HEK293 (cell line): Measurements from ENCODE around the gene SCAMP2.

Experiments used
- CTCF ChIP-seq: fragments of 450-650 bp; formaldehyde crosslinking; IDR thresholded peaks from 2 replicates; pipeline ENCODE4 v1.5.1; 2016; ENCODE audit warnings: missing biosample characterization, missing genetic modification characterization
- FEZF1 ChIP-seq: fragments of 450-650 bp; formaldehyde crosslinking; IDR thresholded peaks from 2 replicates; pipeline ENCODE4 v1.5.1; 2016; ENCODE audit warnings: missing biosample characterization, missing genetic modification characterization
- GLIS2 ChIP-seq: fragments of 450-650 bp; formaldehyde crosslinking; IDR thresholded peaks from 2 replicates; pipeline ENCODE4 v1.5.1; 2016; ENCODE audit warnings: missing biosample characterization, missing genetic modification characterization
- HOXA7 ChIP-seq: sonication (generic); formaldehyde crosslinking; IDR thresholded peaks from 2 replicates; pipeline ENCODE4 v1.8.1; 2022; ENCODE audit warnings: missing genetic modification reagents, borderline replicate concordance
- KLF1 ChIP-seq: fragments of 450-650 bp; formaldehyde crosslinking; IDR thresholded peaks from 2 replicates; pipeline ENCODE4 v1.5.1; 2016; ENCODE audit warnings: missing biosample characterization, missing genetic modification characterization
- MZF1 ChIP-seq: fragments of 450-650 bp; formaldehyde crosslinking; IDR thresholded peaks from 2 replicates; pipeline ENCODE4 v1.5.1; 2017; ENCODE audit warnings: missing biosample characterization, missing genetic modification characterization, borderline replicate concordance
- PRDM2 ChIP-seq: fragments of 450-650 bp; formaldehyde crosslinking; IDR thresholded peaks from 2 replicates; pipeline ENCODE4 v1.5.1; 2016; ENCODE audit warnings: missing biosample characterization, missing genetic modification characterization, borderline replicate concordance
- SALL2 ChIP-seq: fragments of 450-650 bp; formaldehyde crosslinking; IDR thresholded peaks from 2 replicates; pipeline ENCODE4 v1.5.0; 2017; ENCODE audit warnings: missing biosample characterization, mild to moderate bottlenecking, missing genetic modification characterization, borderline replicate concordance
- YY1 ChIP-seq: fragments of 450-650 bp; formaldehyde crosslinking; IDR thresholded peaks from 2 replicates; pipeline ENCODE4 v1.5.1; 2018; ENCODE audit warnings: missing biosample characterization, missing genetic modification characterization
- ZFHX2 ChIP-seq: fragments of 450-650 bp; formaldehyde crosslinking; conservative IDR thresholded peaks from 2 replicates; pipeline ENCODE4 v1.5.1; 2016; ENCODE audit warnings: missing biosample characterization, missing genetic modification characterization
- ZNF10 ChIP-seq: fragments of 450-650 bp; formaldehyde crosslinking; IDR thresholded peaks from 2 replicates; pipeline ENCODE4 v1.5.1; 2017; ENCODE audit warnings: missing biosample characterization, missing genetic modification characterization
- ZNF133 ChIP-seq: fragments of 450-650 bp; formaldehyde crosslinking; IDR thresholded peaks from 2 replicates; pipeline ENCODE4 v1.5.1; 2016; ENCODE audit warnings: missing biosample characterization, missing genetic modification characterization
- ZNF2 ChIP-seq: fragments of 450-650 bp; formaldehyde crosslinking; IDR thresholded peaks from 2 replicates; pipeline ENCODE4 v1.5.1; 2016; ENCODE audit warnings: missing biosample characterization, missing genetic modification characterization
- ZNF266 ChIP-seq: fragments of 450-650 bp; formaldehyde crosslinking; IDR thresholded peaks from 2 replicates; pipeline ENCODE4 v1.5.1; 2016; ENCODE audit warnings: missing biosample characterization, missing genetic modification characterization, low read depth
- ZNF274 ChIP-seq, 2 experiments: fragments of 200-500 bp in 1 of 2; fragments of 450-650 bp in 1 of 2; sonication (Bioruptor generic) in 1 of 2; formaldehyde crosslinking in 1 of 2; IDR thresholded peaks; 2 replicates each; pipeline versions ENCODE4 v1.5.1 to v1.6.1; 2014 to 2016; ENCODE audit warnings: borderline replicate concordance in 1 of 2, inconsistent platforms in 1 of 2, low read length in 1 of 2, missing biosample characterization in 1 of 2, missing genetic modification characterization in 1 of 2
- ZNF280C ChIP-seq: fragments of 450-650 bp; formaldehyde crosslinking; IDR thresholded peaks from 2 replicates; pipeline ENCODE4 v1.5.1; 2016; ENCODE audit warnings: missing biosample characterization, missing genetic modification characterization
- ZNF335 ChIP-seq: fragments of 450-650 bp; formaldehyde crosslinking; conservative IDR thresholded peaks from 2 replicates; pipeline ENCODE4 v1.5.1; 2016; ENCODE audit warnings: missing biosample characterization, missing genetic modification characterization
- ZNF510 ChIP-seq: fragments of 450-650 bp; formaldehyde crosslinking; IDR thresholded peaks from 2 replicates; pipeline ENCODE4 v1.5.1; 2018; ENCODE audit warnings: mild to moderate bottlenecking, missing genetic modification characterization, missing biosample characterization; ENCODE audit not compliant: insufficient replicate concordance
- ZNF514 ChIP-seq: fragments of 450-650 bp; formaldehyde crosslinking; IDR thresholded peaks from 2 replicates; pipeline ENCODE4 v1.5.1; 2016; ENCODE audit warnings: missing biosample characterization, missing genetic modification characterization
- ZNF530 ChIP-seq: fragments of 450-650 bp; formaldehyde crosslinking; IDR thresholded peaks from 2 replicates; pipeline ENCODE4 v1.5.1; 2016; ENCODE audit warnings: low read depth, missing biosample characterization, missing genetic modification characterization
- ZNF585B ChIP-seq: fragments of 450-650 bp; formaldehyde crosslinking; IDR thresholded peaks from 2 replicates; pipeline ENCODE4 v1.5.1; 2016; ENCODE audit warnings: missing biosample characterization, missing genetic modification characterization
- ZNF610 ChIP-seq: fragments of 450-650 bp; formaldehyde crosslinking; IDR thresholded peaks from 2 replicates; pipeline ENCODE4 v1.5.1; 2016; ENCODE audit warnings: missing biosample characterization, missing genetic modification characterization, borderline replicate concordance
- ZNF626 ChIP-seq: fragments of 450-650 bp; sonication (Bioruptor Pico); formaldehyde crosslinking; IDR thresholded peaks from 2 replicates; pipeline ENCODE4 v1.5.1; 2018; ENCODE audit warnings: missing biosample characterization, missing genetic modification characterization, inconsistent platforms
- ZNF629 ChIP-seq: fragments of 450-650 bp; formaldehyde crosslinking; IDR thresholded peaks from 2 replicates; pipeline ENCODE4 v1.5.1; 2017; ENCODE audit warnings: missing biosample characterization, missing genetic modification characterization
- ZNF670 ChIP-seq: fragments of 450-650 bp; formaldehyde crosslinking; IDR thresholded peaks from 2 replicates; pipeline ENCODE4 v1.5.1; 2016; ENCODE audit warnings: missing biosample characterization, missing genetic modification characterization, low read depth
- ZNF76 ChIP-seq: fragments of 450-650 bp; formaldehyde crosslinking; IDR thresholded peaks from 2 replicates; pipeline ENCODE4; 2016; ENCODE audit warnings: low read depth, missing biosample characterization, missing genetic modification characterization, borderline replicate concordance
- ZNF843 ChIP-seq: fragments of 450-650 bp; formaldehyde crosslinking; IDR thresholded peaks from 2 replicates; pipeline ENCODE4 v1.5.1; 2016; ENCODE audit warnings: missing biosample characterization, missing genetic modification characterization
- ZXDB ChIP-seq: fragments of 450-650 bp; formaldehyde crosslinking; IDR thresholded peaks from 2 replicates; pipeline ENCODE4 v1.5.1; 2016; ENCODE audit warnings: missing biosample characterization, missing genetic modification characterization
- TF ChIP-seq, protein P1 (sequence below): fragments of 450-650 bp; formaldehyde crosslinking; IDR thresholded peaks from 2 replicates; pipeline ENCODE4 v1.5.1; 2016; ENCODE audit warnings: missing biosample characterization, missing genetic modification characterization

Gene SCAMP2

GRCh38 chr15:74799856-74800558 is 73.2 kb downstream of the SCAMP2 start (continued):
- TF ChIP-seq ZNF76 (tag by site-specific recombination) (no peak), ZNF266 (no peak), GLIS2 (tag by site-specific recombination) (0 out of 2 replicates have a peak, but pooled peaks have one; percentile 12), CTCF (tag by site-specific recombination) (peak; percentile 97), FEZF1 (no peak), ZNF514 (tag by site-specific recombination) (no peak), ZNF10 (tag by site-specific recombination) (0 out of 2 replicates have a peak, but pooled peaks have one; percentile 25), KLF1 (tag by site-specific recombination) (peak; percentile 52), ZNF280C (tag by site-specific recombination) (no peak), ZNF843 (tag by site-specific recombination) (no peak; the same call in 1 of the 2 replicates), ZNF530 (tag by site-specific recombination) (no peak), ZNF2 (tag by site-specific recombination) (no peak), ZNF510 (tag by site-specific recombination) (no peak), HOXA7 (no peak), YY1 (tag by site-specific recombination) (no peak), PRDM2 (no peak), ZNF626 (tag by site-specific recombination) (no peak), MZF1 (tag by site-specific recombination) (no peak), ZNF133 (tag by site-specific recombination) (no peak), ZNF629 (peak; percentile 81), ZNF335 (tag by site-specific recombination) (no peak), SALL2 (tag by site-specific recombination) (no peak), ZFHX2 (tag by site-specific recombination) (peak; percentile 71), ZNF610 (no peak), ZNF585B (no peak), ZXDB (tag by site-specific recombination) (no peak), ZNF670 (tag by site-specific recombination) (no peak), ZNF274 (IDR thresholded peaks at IDR 0.05; ENCODE audit: low read length) (no peak), ZNF274 (tag by site-specific recombination; IDR thresholded peaks at IDR 0.05; ENCODE audit: borderline replicate concordance) (no peak)
- TF ChIP-seq, protein P1, sequence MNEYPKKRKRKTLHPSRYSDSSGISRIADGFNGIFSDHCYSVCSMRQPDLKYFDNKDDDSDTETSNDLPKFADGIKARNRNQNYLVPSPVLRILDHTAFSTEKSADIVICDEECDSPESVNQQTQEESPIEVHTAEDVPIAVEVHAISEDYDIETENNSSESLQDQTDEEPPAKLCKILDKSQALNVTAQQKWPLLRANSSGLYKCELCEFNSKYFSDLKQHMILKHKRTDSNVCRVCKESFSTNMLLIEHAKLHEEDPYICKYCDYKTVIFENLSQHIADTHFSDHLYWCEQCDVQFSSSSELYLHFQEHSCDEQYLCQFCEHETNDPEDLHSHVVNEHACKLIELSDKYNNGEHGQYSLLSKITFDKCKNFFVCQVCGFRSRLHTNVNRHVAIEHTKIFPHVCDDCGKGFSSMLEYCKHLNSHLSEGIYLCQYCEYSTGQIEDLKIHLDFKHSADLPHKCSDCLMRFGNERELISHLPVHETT: no peak
